ENCODE measurements around the gene PANK1.

PANK1 gene

GRCh38 chr10:89652806-89653370, 7.8 kb upstream of the PANK1 start:
- no peak for DNase-seq (ENCODE audit: insufficient read length, low spot score)
- FAIRE-seq, result no peak

GRCh38 chr10:89651916-89652573, 7.0 kb upstream of the PANK1 start:
- DNase-seq (ENCODE audit: insufficient read length, low spot score) (no peak), FAIRE-seq (peak; percentile 90)

GRCh38 chr10:89651205-89651915, 6.3 kb upstream of the PANK1 start:
- FAIRE-seq (no peak), DNase-seq (ENCODE audit: insufficient read length, low spot score) (no peak)

GRCh38 chr10:89649051-89649450, 4.0 kb upstream of the PANK1 start:
- FAIRE-seq, result no peak

GRCh38 chr10:89648074-89648473, 3.0 kb upstream of the PANK1 start:
- DNase-seq (ENCODE audit: insufficient read length, low spot score) (no peak), FAIRE-seq (no peak)

More at GRCh38 chr10:89649051-89649450, 4.0 kb upstream of the PANK1 start:
- DNase-seq (ENCODE audit: insufficient read length, low spot score), result no peak

- DNase-seq (ENCODE audit: insufficient read length, low spot score) (no peak), FAIRE-seq (no peak)
Measured at GRCh38 chr10:89646889-89647657, 2.0 kb upstream of the PANK1 start.

GRCh38 chr10:89645742-89646172, 715 bp upstream of the PANK1 start:
- DNase-seq (ENCODE audit: insufficient read length, low spot score) (no peak), FAIRE-seq (peak; percentile 76)

- FAIRE-seq, result no peak
- no peak for DNase-seq (ENCODE audit: insufficient read length, low spot score)
Measured at GRCh38 chr10:89644691-89644966, 413 bp downstream of the PANK1 start.

GRCh38 chr10:89643812-89644690, 991 bp downstream of the PANK1 start:
- peak; percentile 83 for DNase-seq (ENCODE audit: insufficient read length, low spot score)
- FAIRE-seq, result peak; percentile 100

- DNase-seq (ENCODE audit: insufficient read length, low spot score) (no peak), FAIRE-seq (no peak)
Measured at GRCh38 chr10:89643431-89643811, 1.6 kb downstream of the PANK1 start.

- no peak for FAIRE-seq
- no peak for DNase-seq (ENCODE audit: insufficient read length, low spot score)
Measured at GRCh38 chr10:89642193-89642592, 2.8 kb downstream of the PANK1 start.

GRCh38 chr10:89640241-89640640, 4.8 kb downstream of the PANK1 start:
- FAIRE-seq, result no peak

GRCh38 chr10:89639326-89639725, 5.7 kb downstream of the PANK1 start:
- DNase-seq (ENCODE audit: insufficient read length, low spot score) (no peak), FAIRE-seq (no peak)

More at GRCh38 chr10:89640241-89640640, 4.8 kb downstream of the PANK1 start:
- DNase-seq (ENCODE audit: insufficient read length, low spot score), result no peak

GRCh38 chr10:89637113-89637512, 7.9 kb downstream of the PANK1 start:
- DNase-seq (ENCODE audit: insufficient read length, low spot score) (no peak), FAIRE-seq (no peak)

- no peak for FAIRE-seq
- DNase-seq (ENCODE audit: insufficient read length, low spot score), result no peak
Measured at GRCh38 chr10:89634637-89635036, 10.4 kb downstream of the PANK1 start.

- no peak for DNase-seq (ENCODE audit: insufficient read length, low spot score)
- no peak for FAIRE-seq
Measured at GRCh38 chr10:89633484-89633883, 11.6 kb downstream of the PANK1 start.

GRCh38 chr10:89632824-89633223, 12.2 kb downstream of the PANK1 start:
- FAIRE-seq (peak; percentile 33), DNase-seq (ENCODE audit: insufficient read length, low spot score) (no peak)

- DNase-seq (ENCODE audit: insufficient read length, low spot score) (no peak), FAIRE-seq (no peak)
Measured at GRCh38 chr10:89627830-89628229, 17.2 kb downstream of the PANK1 start.

- DNase-seq (ENCODE audit: insufficient read length, low spot score), result no peak
Measured at GRCh38 chr10:89625041-89625765, 19.8 kb downstream of the PANK1 start.

GRCh38 chr10:89624020-89624419, 21.0 kb downstream of the PANK1 start:
- DNase-seq (ENCODE audit: insufficient read length, low spot score) (no peak), FAIRE-seq (no peak)

More at GRCh38 chr10:89625041-89625765, 19.8 kb downstream of the PANK1 start:
- no peak for FAIRE-seq

All from GM19239 (cell line).